GM10266 (cell line): ENCODE data around the gene ACOT12.

Experiments used
- DNase-seq: peaks from one replicate; pipeline ENCODE4 v3.0.0; 2012; ENCODE audit errors: extremely low spot score
- TF ChIP-seq, protein P1 (sequence below): IDR thresholded peaks from 2 replicates; pipeline ENCODE4 v1.5.1; 2012; ENCODE audit warnings: mild to moderate bottlenecking, low read depth; ENCODE audit not compliant: control insufficient read depth, insufficient read depth; ENCODE audit errors: missing control alignments

Gene ACOT12

DNA sequence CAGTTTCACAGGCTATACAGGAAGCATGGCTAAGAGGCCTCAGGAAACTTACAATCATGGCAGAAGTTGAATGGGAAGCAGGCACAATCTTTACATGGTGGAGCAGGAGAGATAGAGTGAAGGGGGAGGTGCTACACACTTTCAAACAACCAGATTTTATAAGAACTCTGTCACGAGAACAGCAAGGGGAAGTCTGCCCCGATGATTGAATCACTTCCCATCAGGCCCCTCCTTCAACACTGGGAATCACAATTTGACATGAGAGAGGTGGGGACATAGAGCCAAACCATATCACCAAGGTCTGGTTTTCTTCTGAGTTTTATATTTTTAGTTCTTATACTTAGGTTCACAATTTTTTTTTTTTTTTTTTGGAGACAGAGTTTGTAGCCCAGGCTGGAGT lies 76.4 kb downstream of the ACOT12 start:
- no peak for DNase-seq
- TF ChIP-seq, protein P1, sequence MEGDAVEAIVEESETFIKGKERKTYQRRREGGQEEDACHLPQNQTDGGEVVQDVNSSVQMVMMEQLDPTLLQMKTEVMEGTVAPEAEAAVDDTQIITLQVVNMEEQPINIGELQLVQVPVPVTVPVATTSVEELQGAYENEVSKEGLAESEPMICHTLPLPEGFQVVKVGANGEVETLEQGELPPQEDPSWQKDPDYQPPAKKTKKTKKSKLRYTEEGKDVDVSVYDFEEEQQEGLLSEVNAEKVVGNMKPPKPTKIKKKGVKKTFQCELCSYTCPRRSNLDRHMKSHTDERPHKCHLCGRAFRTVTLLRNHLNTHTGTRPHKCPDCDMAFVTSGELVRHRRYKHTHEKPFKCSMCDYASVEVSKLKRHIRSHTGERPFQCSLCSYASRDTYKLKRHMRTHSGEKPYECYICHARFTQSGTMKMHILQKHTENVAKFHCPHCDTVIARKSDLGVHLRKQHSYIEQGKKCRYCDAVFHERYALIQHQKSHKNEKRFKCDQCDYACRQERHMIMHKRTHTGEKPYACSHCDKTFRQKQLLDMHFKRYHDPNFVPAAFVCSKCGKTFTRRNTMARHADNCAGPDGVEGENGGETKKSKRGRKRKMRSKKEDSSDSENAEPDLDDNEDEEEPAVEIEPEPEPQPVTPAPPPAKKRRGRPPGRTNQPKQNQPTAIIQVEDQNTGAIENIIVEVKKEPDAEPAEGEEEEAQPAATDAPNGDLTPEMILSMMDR = no peak

DNA sequence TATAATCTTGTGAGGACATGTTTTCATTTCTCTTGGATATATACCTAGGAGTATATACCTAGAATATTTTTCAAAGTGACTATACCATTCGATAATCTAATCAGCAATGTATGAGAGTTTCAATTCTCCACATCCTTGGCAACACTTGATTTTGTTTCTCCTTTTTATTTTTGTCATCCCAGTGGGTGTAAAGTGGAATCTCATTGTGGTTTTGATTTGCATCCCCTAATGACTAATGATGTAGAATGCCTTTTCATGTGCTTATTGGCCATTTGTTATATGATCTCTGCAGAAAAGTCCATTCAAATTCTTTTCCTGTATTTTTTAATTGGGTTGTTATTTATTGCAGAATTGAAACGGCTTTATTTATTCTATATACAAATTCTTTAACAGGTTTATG lies 77.4 kb downstream of the ACOT12 start:
- DNase-seq = no peak

DNA sequence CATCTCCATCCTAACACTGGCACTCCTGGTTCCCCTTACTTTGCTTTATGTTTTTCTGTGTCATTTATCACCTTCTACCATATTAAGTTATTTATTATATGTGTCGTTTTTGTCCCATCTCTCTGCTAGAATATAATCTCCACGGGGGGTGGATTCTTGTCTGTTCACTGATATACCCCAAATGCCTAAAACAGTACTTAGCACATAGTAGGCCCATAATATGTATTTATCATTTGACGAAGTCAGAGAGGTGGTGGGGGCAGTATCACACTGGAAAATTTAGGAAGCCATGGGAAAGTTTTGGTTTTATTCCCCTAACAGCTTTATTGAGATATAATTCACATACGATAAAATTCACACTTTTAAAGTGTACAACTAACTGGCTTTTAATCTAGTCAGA lies 78.1 kb downstream of the ACOT12 start:
- no peak for DNase-seq
- TF ChIP-seq, protein P1 = no peak

More for the DNA sequence above, 77.4 kb downstream of the ACOT12 start:
- TF ChIP-seq, protein P1 = no peak

DNA sequence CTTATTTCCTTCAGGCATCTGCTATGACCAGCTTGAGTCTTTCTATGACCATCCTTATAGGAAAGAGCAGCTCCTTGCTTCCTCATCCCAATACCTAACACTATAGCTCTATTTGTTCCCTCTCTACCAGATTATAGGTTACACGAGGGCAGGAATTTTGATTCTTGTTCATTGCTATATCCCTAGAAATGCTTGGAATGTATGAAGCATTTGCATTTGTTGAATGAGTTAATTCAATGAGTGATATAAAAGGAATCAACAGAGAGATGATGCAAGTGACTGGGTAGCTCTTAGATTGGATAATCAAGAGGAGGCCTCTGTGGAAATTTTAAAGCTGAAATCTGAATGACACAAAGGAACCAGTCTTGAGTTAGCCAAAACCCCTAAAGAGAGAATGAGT lies 78.6 kb downstream of the ACOT12 start:
- TF ChIP-seq, protein P1 = no peak
- no peak for DNase-seq

DNA sequence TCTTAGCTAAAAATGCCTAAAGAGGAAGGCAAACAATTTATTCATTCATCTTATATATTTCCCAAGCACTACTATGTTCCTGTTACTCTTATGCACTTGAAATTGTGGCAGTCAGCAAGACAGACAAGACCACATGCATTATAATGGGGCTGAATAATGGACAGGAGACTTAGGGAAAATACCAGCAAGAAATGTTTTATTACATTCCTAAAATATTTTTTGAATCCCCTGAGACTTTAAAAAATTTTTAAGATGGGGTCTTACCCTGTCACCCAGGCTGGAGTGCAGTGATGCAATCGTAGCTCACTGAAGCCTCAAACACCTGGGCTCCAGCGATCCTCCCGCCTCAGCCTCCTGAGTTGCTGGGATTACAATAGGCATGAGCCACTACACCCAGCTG lies 79.4 kb downstream of the ACOT12 start:
- no peak for DNase-seq
- TF ChIP-seq, protein P1 = no peak

DNA sequence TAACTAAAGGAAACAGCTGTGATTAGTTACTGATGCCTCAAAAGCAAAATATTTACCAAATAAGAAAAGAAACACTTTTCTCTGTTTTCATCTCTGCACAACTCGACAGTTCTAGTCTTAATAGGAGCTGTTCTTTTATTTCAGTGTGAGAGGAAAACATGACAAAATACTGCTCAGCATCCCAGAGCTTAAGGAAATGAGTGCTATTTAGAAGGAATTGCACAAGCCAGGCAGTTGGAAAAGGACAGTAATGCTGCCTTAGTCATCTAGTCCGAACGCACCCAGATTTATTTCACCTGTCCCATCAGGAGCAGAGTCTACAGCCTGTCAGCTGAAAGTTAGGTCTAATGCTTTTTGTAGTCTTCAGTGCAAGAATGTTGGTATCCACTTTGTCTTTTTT lies 80.2 kb downstream of the ACOT12 start:
- DNase-seq = no peak
- TF ChIP-seq, protein P1 = no peak

DNA sequence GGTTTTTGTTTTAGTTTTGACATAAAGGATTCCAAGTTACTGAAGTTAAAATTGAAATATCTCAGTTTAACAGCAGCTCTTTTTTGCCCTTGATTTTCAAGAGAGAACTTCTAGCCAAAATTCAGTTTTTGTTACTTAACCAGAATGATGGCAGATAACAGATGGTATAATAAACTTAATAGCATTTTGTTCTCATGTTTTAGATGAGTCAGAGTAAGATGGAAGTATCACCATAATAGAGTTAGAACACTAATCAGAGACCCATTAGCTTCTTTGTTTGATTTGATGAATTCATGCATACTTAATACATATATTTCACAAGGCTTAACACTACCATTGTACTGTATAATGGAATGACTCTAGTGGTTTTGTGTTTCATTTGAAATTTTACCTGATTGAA lies 80.7 kb downstream of the ACOT12 start:
- TF ChIP-seq, protein P1 = no peak
- DNase-seq = no peak
